ENCODE results near the gene LRMDA.

- TF ChIP-seq, protein P1, sequence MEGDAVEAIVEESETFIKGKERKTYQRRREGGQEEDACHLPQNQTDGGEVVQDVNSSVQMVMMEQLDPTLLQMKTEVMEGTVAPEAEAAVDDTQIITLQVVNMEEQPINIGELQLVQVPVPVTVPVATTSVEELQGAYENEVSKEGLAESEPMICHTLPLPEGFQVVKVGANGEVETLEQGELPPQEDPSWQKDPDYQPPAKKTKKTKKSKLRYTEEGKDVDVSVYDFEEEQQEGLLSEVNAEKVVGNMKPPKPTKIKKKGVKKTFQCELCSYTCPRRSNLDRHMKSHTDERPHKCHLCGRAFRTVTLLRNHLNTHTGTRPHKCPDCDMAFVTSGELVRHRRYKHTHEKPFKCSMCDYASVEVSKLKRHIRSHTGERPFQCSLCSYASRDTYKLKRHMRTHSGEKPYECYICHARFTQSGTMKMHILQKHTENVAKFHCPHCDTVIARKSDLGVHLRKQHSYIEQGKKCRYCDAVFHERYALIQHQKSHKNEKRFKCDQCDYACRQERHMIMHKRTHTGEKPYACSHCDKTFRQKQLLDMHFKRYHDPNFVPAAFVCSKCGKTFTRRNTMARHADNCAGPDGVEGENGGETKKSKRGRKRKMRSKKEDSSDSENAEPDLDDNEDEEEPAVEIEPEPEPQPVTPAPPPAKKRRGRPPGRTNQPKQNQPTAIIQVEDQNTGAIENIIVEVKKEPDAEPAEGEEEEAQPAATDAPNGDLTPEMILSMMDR (IDR thresholded peaks at IDR 0.05): no peak
- TF ChIP-seq EZH2 (IDR thresholded peaks at IDR 0.05; ENCODE audit: borderline replicate concordance, insufficient read depth, low read depth, low read length, poor library complexity, severe bottlenecking): no peak
Measured at GRCh38 chr10:76160446-76161300, 729.2 kb downstream of the LRMDA start.
